Measurements from ENCODE around the gene ERBB4. TPM values are rescaled to one million over a fixed set of nuclear protein-coding genes. Genes with fewer than 3 reads are reported as not detected.

ERBB4 gene
- total RNA-seq, 2 experiments from 2014 or later = not detected

DNA sequence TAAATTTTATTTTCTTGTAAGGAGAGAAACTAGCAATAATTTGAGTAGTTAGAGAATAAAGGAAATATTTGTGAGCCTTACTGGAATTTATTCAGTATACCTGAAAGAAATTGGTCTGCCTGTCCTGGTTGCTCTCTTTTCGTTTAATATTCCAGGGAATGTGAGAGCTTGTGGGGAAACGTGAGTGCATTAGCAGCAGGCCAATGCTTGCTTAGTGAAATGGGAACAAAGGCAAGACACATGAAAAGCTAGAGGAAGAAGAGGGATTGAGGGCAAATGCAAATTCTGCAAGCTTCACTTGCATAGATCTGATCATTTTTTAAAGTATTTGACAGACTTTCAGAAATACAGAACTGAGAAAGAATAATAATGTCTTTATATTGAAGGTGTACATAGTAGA is 111.0 kb downstream of the ERBB4 start:
- no peaks in the 10 kb centered on the region for H3K36me3 Mint-ChIP-seq (ENCODE audit: low read depth)
- no peaks in the 10 kb centered on the region for H3K4me1 Mint-ChIP-seq (ENCODE audit: low read depth)
- no peaks in the 10 kb centered on the region for H3K36me3 ChIP-seq (ENCODE audit: insufficient read depth, low read length)
- TF ChIP-seq, protein P1, sequence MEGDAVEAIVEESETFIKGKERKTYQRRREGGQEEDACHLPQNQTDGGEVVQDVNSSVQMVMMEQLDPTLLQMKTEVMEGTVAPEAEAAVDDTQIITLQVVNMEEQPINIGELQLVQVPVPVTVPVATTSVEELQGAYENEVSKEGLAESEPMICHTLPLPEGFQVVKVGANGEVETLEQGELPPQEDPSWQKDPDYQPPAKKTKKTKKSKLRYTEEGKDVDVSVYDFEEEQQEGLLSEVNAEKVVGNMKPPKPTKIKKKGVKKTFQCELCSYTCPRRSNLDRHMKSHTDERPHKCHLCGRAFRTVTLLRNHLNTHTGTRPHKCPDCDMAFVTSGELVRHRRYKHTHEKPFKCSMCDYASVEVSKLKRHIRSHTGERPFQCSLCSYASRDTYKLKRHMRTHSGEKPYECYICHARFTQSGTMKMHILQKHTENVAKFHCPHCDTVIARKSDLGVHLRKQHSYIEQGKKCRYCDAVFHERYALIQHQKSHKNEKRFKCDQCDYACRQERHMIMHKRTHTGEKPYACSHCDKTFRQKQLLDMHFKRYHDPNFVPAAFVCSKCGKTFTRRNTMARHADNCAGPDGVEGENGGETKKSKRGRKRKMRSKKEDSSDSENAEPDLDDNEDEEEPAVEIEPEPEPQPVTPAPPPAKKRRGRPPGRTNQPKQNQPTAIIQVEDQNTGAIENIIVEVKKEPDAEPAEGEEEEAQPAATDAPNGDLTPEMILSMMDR (IDR thresholded peaks at IDR 0.05) = no peak
- ChIA-PET POLR2A (no interaction called here), CTCF (interaction anchor here (1.8 kb wide), 1 partner anchor 10 kb away, joined by 3 read pairs; no protein-coding TSS in a partner anchor)
- H3K27ac Mint-ChIP-seq = no peak overlapping the region
- no peaks in the 10 kb centered on the region for H3K27me3 ChIP-seq (ENCODE audit: control insufficient read depth in 1 of 2, insufficient read depth in 2 of 2, low read length in 2 of 2)
- peaks cover 4% of the 10 kb centered on the region for H3K9me3 Mint-ChIP-seq
- ATAC-seq (ENCODE audit: poor library complexity) (no peak), DNase-seq (no peak)
- intact Hi-C loops (cut with DNase I, micrococcal nuclease) = no loop called here
- H3K4me3 ChIP-seq (ENCODE audit: low read length) = no peak overlapping the region
- H3K9me3 ChIP-seq (ENCODE audit: control insufficient read depth in 1 of 2, insufficient read depth in 1 of 2, low read length in 2 of 2) = no peaks in the 10 kb centered on the region
- no peaks in the 10 kb centered on the region for H3K27me3 Mint-ChIP-seq
- no peak overlapping the region for H3K4me3 Mint-ChIP-seq
- no peak overlapping the region for H3K27ac ChIP-seq (ENCODE audit: low read depth in 1 of 2, low read length in 2 of 2)
- H3K4me1 ChIP-seq (ENCODE audit: insufficient read depth, low read length) = no peaks in the 10 kb centered on the region

- Histone ChIP-seq H3K27me3 (ENCODE audit: control insufficient read depth in 1 of 2, insufficient read depth in 2 of 2, low read length in 2 of 2) (no peaks in the 10 kb centered on the region), H3K9me3 (ENCODE audit: control insufficient read depth in 1 of 2, insufficient read depth in 1 of 2, low read length in 2 of 2) (no peaks in the 10 kb centered on the region), H3K4me3 (ENCODE audit: low read length) (no peak overlapping the region), H3K36me3 (ENCODE audit: insufficient read depth, low read length) (no peaks in the 10 kb centered on the region), H3K27ac (ENCODE audit: low read depth in 1 of 2, low read length in 2 of 2) (no peak overlapping the region), H3K4me1 (ENCODE audit: insufficient read depth, low read length) (no peaks in the 10 kb centered on the region)
- POLR2A ChIA-PET = no interaction called here
- no peak for DNase-seq
- Mint-ChIP-seq H3K27me3 (no peaks in the 10 kb centered on the region), H3K36me3 (ENCODE audit: low read depth) (no peaks in the 10 kb centered on the region), H3K9me3 (peaks cover 4% of the 10 kb centered on the region), H3K4me1 (ENCODE audit: low read depth) (no peaks in the 10 kb centered on the region), H3K27ac (no peak overlapping the region), H3K4me3 (no peak overlapping the region)
- TF ChIP-seq, protein P1 (IDR thresholded peaks at IDR 0.05) = no peak
- no peak for ATAC-seq (ENCODE audit: poor library complexity)
- CTCF ChIA-PET = no interaction called here
- intact Hi-C loops (cut with DNase I, micrococcal nuclease) = no loop called here
Measured at GRCh38 chr2:212426637-212427412, 111.8 kb downstream of the ERBB4 start.

GRCh38 chr2:212424082-212424481 is 114.5 kb downstream of the ERBB4 start:
- H3K27me3 Mint-ChIP-seq = no peaks in the 10 kb centered on the region
- Histone ChIP-seq H3K27ac (ENCODE audit: low read depth in 1 of 2, low read length in 2 of 2) (no peak overlapping the region), H3K4me1 (ENCODE audit: insufficient read depth, low read length) (no peaks in the 10 kb centered on the region), H3K27me3 (ENCODE audit: control insufficient read depth in 1 of 2, insufficient read depth in 2 of 2, low read length in 2 of 2) (no peaks in the 10 kb centered on the region), H3K4me3 (ENCODE audit: low read length) (no peak overlapping the region), H3K9me3 (ENCODE audit: control insufficient read depth in 1 of 2, insufficient read depth in 1 of 2, low read length in 2 of 2) (no peaks in the 10 kb centered on the region), H3K36me3 (ENCODE audit: insufficient read depth, low read length) (no peaks in the 10 kb centered on the region)
- no peak for ATAC-seq (ENCODE audit: poor library complexity)
- H3K4me3 Mint-ChIP-seq = no peak overlapping the region
- POLR2A ChIA-PET = no interaction called here
- H3K27ac Mint-ChIP-seq = no peak overlapping the region
- no peaks in the 10 kb centered on the region for H3K36me3 Mint-ChIP-seq (ENCODE audit: low read depth)
- TF ChIP-seq, protein P1 (IDR thresholded peaks at IDR 0.05) = no peak
- intact Hi-C loops (cut with DNase I, micrococcal nuclease) = no loop called here
- H3K9me3 Mint-ChIP-seq = peaks cover 4% of the 10 kb centered on the region
- H3K4me1 Mint-ChIP-seq (ENCODE audit: low read depth) = no peaks in the 10 kb centered on the region
- CTCF ChIA-PET = no interaction called here
- DNase-seq = no peak

All from CD4-positive, alpha-beta T cell (primary cell).